Activated CD4-positive, CD25-positive, alpha-beta regulatory T cell (primary cell): ENCODE results near the gene THEM4.

Experiments
- DNase-seq, 4 experiments: peaks; one replicate each; lab custom pipeline; 2025; lab: John Stamatoyannopoulos, UW

Gene THEM4

GRCh38 chr1:151909167-151910149, at the start of gene THEM4:
TSS of gene THEM4 (minus strand) at chr1:151909511. CDS start at chr1:151909458, 53 bp downstream.
- DNase-seq = peak; percentile 85 to 93 (median 91)

GRCh38 chr1:151958959-151959358, 49.6 kb upstream of the THEM4 start:
- DNase-seq = no peak

- no peak for DNase-seq
Measured at GRCh38 chr1:151956957-151957497, 47.7 kb upstream of the THEM4 start.

GRCh38 chr1:151953409-151954094, 44.2 kb upstream of the THEM4 start:
- no peak for DNase-seq

- DNase-seq = no peak
Measured at GRCh38 chr1:151952811-151953210, 43.5 kb upstream of the THEM4 start.

DNA sequence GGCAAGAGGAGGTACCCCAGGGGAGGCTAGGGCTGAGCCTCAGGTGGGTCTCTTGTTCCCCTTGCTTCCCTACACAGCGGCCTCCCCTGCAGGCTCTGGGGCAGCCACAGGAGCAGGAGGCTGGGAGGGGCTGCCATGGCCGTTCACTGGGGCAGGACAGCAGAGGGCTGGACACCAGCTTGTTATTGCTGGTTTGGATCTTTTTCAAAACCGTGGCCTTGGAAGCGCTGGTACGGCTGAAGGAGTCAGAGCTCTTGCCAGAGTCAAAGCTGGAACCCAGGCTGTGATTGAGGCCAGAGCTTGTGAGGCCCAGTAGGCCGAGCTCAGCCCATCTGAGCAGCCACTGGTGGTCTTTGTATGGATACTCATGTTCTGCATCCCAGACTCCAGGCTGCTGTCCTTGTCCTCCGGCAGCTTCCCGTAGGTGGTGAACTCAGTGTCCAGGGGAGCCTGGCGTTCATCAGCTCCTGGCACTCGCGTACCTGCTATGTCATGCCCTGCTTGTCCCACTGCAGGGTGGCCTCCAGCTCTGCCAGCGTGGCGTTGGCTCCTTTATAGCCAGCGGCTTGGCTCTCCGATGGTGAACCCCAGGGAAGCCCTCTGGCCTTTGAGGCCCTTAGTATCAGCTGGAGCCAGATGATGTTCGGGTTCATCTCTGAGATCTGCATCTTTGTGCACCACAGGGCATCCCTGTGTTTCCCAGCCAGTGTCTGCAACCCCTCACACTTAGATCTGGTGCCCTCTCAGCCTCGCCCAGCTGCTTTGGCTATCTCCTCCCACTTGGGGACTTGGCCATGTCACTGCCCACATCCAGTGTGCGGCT, 40.3 kb upstream of the THEM4 start:
- DNase-seq = no peak

DNA sequence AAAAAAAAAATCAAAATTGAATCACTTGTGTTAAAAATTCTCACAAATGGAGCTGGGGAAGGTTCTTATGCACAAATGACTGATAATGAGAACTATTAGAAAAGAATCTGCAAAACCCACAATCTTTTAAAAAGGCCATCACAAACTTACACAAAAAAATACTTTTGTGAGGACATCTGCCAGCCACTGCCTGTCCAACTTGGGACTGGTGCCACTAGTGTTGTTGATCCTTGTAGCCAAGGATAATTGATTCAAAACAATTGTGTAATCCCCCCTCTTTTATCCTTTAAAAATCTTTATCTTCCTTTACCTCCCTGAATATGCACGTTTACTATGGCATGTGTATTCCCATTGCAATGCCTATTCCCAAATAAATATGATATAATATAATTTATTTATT, 39.2 kb upstream of the THEM4 start:
- no peak for DNase-seq

DNA sequence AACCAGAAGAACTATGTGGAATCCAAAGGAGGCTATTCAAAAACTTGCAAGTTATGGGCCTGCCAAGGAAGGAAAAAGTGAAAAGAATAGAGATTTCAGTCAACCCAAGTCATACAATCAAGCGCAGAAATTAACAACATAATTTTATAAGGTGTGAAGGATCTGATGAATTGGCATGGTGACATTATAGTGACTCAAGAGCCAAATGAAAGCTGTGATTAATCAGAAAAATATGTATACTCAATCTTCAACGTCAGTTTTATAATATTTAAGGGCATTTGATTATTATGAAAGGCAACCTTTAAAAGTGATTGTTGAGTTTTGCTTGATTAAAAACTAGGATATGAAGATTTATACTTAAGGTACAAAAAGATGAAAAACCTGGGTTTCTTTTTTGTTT, 37.8 kb upstream of the THEM4 start:
- DNase-seq = no peak

- DNase-seq = peak in 3 of 4 experiments; percentile 31 to 63 (median 54)
Measured at GRCh38 chr1:151945725-151946722, 36.7 kb upstream of the THEM4 start.

DNA sequence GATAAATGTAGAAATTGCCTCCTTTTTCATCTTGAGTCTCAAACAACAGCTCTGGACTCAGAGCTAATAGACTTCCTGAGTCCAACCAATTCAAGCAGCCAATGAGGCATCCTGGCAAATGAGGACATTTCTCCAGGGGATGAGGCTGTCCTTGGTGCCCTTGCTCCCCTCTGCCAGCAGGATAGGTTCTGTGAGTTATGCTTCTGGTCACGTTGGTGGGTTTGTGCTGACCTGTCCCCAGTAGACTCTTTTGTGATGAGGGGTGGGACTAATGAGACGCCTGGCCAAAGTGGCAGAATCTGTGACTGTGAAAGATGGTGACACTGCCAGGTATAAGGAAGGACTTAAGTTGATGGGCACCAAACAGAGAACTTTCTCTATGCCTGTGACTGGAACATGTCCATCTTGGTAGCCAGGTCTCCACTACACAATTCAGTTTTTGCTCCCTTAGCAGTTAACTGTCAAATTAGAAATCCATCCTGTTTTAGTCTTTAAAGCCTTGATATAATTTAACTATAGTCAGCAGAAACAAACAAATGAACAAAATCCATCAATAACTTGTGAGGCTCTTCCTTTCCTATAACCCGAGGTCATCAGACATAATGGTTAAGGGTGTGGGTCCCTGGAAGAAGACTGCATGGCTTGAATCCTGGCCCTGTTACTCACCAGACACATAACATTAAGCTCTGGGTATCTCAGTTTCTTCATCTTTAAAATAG, 35.7 kb upstream of the THEM4 start:
- no peak for DNase-seq

GRCh38 chr1:151944126-151944856, 35.0 kb upstream of the THEM4 start:
- DNase-seq = no peak

- DNase-seq = no peak
Measured at GRCh38 chr1:151943591-151943990, 34.3 kb upstream of the THEM4 start.

GRCh38 chr1:151942882-151943281, 33.6 kb upstream of the THEM4 start:
- DNase-seq = no peak

DNA sequence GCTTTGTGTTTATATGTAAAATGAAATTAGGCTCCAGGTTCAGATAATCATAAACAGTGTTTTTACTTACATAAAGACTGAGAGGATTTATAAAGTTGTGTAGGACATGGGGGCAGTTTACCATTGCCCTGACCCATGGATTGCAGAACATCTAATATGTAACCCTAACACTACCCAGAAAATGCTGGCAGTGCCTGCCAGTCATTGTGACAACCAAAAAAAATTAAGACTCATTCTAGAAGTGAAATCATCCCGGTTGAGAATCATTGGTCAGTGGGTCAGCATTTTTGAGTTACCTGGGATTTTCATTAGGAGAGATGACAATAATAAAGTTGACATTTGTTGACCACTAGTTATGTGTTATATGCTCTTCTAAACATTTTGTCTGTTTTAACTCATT, 31.2 kb upstream of the THEM4 start:
- no peak for DNase-seq

- no peak for DNase-seq
Measured at GRCh38 chr1:151939779-151940178, 30.5 kb upstream of the THEM4 start.

DNA sequence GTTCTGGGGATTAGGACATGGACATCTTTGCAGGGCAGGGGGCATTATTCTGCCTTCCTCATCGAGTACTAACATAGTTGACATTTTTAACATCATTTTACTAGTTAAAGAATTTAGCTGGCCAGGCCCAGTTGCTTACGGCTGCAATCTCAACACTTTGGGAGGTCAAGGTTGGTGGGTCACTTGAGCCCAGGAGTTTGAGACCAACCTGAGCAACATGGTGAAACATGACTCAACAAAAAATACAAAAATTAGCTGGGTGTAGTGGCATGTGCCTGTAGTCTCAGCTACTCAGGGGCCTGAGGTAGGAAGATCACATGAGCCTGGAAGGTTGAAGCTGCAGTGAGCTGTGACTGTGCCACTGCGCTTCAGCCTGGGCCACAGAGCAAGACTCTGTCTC, 29.8 kb upstream of the THEM4 start:
- no peak for DNase-seq

DNA sequence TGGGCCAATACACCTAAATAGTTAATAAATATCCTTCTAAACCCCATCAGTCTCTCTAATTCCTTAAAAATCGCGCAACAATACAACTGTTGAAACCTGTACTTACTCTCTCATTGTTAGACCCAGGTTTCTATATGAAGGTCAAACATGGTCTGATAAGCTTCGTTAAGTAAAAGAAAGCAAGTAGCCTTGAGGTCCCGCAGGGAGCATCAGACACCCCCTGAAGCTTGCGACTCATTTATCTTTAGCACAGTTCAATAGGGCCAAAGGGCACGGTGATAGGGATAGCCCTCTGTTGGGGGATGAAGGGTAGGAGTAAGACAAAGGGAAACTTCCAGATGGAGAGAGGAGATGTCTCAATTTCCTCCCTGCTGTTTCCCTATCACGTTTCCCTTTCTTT, 27.3 kb upstream of the THEM4 start:
- no peak for DNase-seq

- no peak for DNase-seq
Measured at GRCh38 chr1:151935894-151936602, 26.7 kb upstream of the THEM4 start.

- no peak for DNase-seq
Measured at GRCh38 chr1:151935154-151935553, 25.8 kb upstream of the THEM4 start.
